Nephron progenitor cell (in vitro differentiated cells): Measurements from ENCODE around the gene UBTD2.

ENCODE experiments used
- DNase-seq: peaks from one replicate; pipeline ENCODE4 v3.0.0; 2021
- H3K27ac Mint-ChIP-seq: 2 replicates; pipeline ENCODE4 v1.8.0; 2021; ENCODE audit warnings: mild to moderate bottlenecking, moderate library complexity, mixed read lengths
- H3K27me3 Mint-ChIP-seq: 2 replicates; pipeline ENCODE4 v1.8.0; 2021; ENCODE audit warnings: mild to moderate bottlenecking, low read depth, mixed read lengths; ENCODE audit not compliant: poor library complexity
- H3K36me3 Mint-ChIP-seq: 2 replicates; pipeline ENCODE4 v1.8.0; 2021; ENCODE audit warnings: low read depth, mixed read lengths
- H3K4me1 Mint-ChIP-seq: 2 replicates; pipeline ENCODE4 v1.8.0; 2021; ENCODE audit warnings: mixed read lengths
- H3K4me3 Mint-ChIP-seq: 2 replicates; pipeline ENCODE4 v1.8.0; 2021; ENCODE audit warnings: mild to moderate bottlenecking, moderate library complexity, mixed read lengths
- H3K9me3 Mint-ChIP-seq: 2 replicates; pipeline ENCODE4 v1.8.0; 2021; ENCODE audit warnings: mild to moderate bottlenecking, moderate library complexity, mixed read lengths
- CTCF ChIP-seq: fragments of 200-600 bp; sonication (generic); IDR thresholded peaks from 2 replicates; pipeline ENCODE4 v1.5.0; 2021; ENCODE audit warnings: antibody characterized with exemption

UBTD2 gene

GRCh38 chr5:172303572-172304335 is 20.2 kb upstream of the UBTD2 start:
- Mint-ChIP-seq H3K9me3 (peaks cover 22% of the 10 kb centered on the region), H3K4me3 (no peak overlapping the region), H3K27me3 (peaks cover under 1% of the 10 kb centered on the region), H3K4me1 (peaks cover 5% of the 10 kb centered on the region), H3K27ac (no peak overlapping the region), H3K36me3 (no peaks in the 10 kb centered on the region)
- DNase-seq: no peak
- TF ChIP-seq CTCF: no peak

- no peaks in the 10 kb centered on the region for H3K27me3 Mint-ChIP-seq
- peaks cover 22% of the 10 kb centered on the region for H3K9me3 Mint-ChIP-seq
- no peak for TF ChIP-seq CTCF
- no peak overlapping the region for H3K4me3 Mint-ChIP-seq
- DNase-seq: no peak
- peaks cover 5% of the 10 kb centered on the region for H3K4me1 Mint-ChIP-seq
- no peak overlapping the region for H3K27ac Mint-ChIP-seq
- H3K36me3 Mint-ChIP-seq: no peaks in the 10 kb centered on the region
These were observed 19.6 kb upstream of the UBTD2 start for GRCh38 chr5:172303162-172303561.

GRCh38 chr5:172302047-172302710 is 18.6 kb upstream of the UBTD2 start:
- Mint-ChIP-seq H3K27ac (no peak overlapping the region), H3K4me3 (no peak overlapping the region), H3K36me3 (no peaks in the 10 kb centered on the region), H3K4me1 (peaks cover 5% of the 10 kb centered on the region), H3K27me3 (no peaks in the 10 kb centered on the region), H3K9me3 (peaks cover 19% of the 10 kb centered on the region)
- DNase-seq: no peak
- TF ChIP-seq CTCF: no peak

GRCh38 chr5:172299916-172300439 is 16.4 kb upstream of the UBTD2 start:
- peaks cover 5% of the 10 kb centered on the region for H3K9me3 Mint-ChIP-seq
- no peak for TF ChIP-seq CTCF
- peaks cover 5% of the 10 kb centered on the region for H3K4me1 Mint-ChIP-seq
- no peaks in the 10 kb centered on the region for H3K27me3 Mint-ChIP-seq
- H3K27ac Mint-ChIP-seq: no peak overlapping the region
- H3K36me3 Mint-ChIP-seq: no peaks in the 10 kb centered on the region
- H3K4me3 Mint-ChIP-seq: no peak overlapping the region
- DNase-seq: no peak

- Mint-ChIP-seq H3K27me3 (no peaks in the 10 kb centered on the region), H3K4me1 (peaks cover 13% of the 10 kb centered on the region), H3K4me3 (no peak overlapping the region), H3K9me3 (no peaks in the 10 kb centered on the region), H3K27ac (no peak overlapping the region), H3K36me3 (no peaks in the 10 kb centered on the region)
- TF ChIP-seq CTCF: no peak
- DNase-seq: no peak
These were observed 11.3 kb upstream of the UBTD2 start for GRCh38 chr5:172294831-172295230.
